HK-2 (cell line): Measurements from ENCODE around the gene FLT3.
"Not testable (repeated sequence)": the region's sequence is repeated elsewhere in the genome, so short reads cannot be mapped to it uniquely, and the experiment has no call there.

Experiments
- DNase-seq: peaks from one replicate; pipeline ENCODE4 v3.0.0-alpha.2; 2018; ENCODE audit not compliant: unreplicated experiment

The FLT3 gene

GRCh38 chr13:28100150-28101121 lies at the start of gene FLT3:
TSS of gene FLT3 (minus strand) at chr13:28100576. CDS start at chr13:28100510, 66 bp downstream.
- peak; percentile 45 for DNase-seq

- no peak for DNase-seq
Observed at GRCh38 chr13:28147495-28147894, 47.1 kb upstream of the FLT3 start.

DNA sequence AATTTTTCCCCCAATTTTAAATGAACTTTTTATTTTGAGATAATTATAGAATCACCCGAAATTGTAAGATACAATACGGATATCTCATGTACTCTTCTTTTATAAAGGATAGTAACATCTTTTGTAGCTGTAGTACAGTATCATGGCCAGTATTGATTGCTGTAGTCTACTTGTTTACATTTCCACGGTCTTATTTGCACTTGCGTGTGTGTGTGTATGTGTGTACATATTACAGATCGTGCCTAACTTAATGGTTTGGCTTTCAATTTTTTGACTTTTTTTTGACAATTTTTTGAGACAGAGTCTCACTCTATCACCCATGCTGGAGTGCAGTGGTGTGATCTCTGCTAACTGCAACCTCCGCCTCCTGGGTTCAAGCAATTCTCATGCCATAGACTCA lies 44.7 kb upstream of the FLT3 start:
- DNase-seq = no peak

DNA sequence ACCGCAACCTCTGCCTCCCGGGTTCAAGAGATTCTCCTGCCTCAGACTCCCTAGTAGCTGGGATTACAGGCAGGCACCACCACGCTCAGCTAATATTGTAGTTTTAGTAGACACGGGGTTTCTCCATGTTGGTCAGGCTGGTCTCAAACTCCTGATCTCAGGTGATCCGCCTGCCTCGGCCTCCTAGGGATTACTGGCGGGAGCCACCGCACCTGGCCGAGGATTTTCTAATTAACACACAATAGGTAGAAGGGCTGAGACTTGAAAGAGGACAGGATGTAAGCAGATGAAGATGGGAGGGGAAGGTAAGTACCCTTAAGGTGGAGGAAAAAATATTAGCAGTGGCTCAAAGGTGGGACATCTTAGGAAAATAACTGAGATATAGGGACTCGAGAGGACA lies 41.2 kb upstream of the FLT3 start:
- not testable (repeated sequence) for DNase-seq

GRCh38 chr13:28140433-28141125 lies 40.2 kb upstream of the FLT3 start:
- no peak for DNase-seq

- DNase-seq = peak; percentile 83
Observed at GRCh38 chr13:28138756-28139470, 38.5 kb upstream of the FLT3 start.

DNA sequence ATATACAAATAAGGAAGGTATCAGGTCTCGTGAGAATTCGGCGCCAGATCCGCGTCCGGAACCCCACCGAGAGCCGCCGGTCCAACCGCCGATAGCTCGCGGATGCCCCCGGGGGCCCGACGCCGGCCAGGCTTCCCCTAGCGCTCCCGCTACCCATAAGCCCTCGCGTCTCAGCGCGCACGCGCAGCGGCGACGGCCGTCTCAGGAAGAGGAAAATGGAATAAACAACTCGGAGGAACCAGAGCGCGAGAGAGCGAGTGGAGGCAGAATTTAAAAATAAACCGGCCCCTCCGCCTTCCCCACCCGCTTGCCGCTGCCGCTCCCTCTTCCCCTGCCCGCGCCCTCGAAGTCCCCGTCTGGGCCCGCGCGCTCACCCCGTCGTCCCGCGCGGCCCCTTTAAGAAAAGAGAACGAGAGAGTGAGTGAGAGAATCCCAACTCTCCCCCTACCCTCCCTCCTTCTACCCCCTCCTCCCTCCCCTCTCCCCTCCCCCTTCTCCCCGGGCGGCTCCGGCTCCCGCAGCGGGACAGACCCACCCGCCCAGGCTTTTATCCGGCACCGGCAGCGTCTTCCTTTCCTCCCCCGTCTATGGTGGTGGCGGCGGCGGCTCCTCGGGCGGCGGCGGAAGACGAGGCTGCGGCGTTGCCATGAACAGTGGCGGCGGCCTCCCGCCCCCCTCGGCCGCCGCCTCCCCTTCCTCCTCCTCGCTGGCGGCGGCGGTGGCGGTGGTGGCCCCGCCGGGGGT lies 37.8 kb upstream of the FLT3 start, which contains the start of gene PAN3:
Gene PAN3, plus strand, starts transcription at position 534 of the 744 bp plus-strand sequence. Its CDS starts 113 bp downstream, at position 647.
- peak; percentile 80 for DNase-seq

DNA sequence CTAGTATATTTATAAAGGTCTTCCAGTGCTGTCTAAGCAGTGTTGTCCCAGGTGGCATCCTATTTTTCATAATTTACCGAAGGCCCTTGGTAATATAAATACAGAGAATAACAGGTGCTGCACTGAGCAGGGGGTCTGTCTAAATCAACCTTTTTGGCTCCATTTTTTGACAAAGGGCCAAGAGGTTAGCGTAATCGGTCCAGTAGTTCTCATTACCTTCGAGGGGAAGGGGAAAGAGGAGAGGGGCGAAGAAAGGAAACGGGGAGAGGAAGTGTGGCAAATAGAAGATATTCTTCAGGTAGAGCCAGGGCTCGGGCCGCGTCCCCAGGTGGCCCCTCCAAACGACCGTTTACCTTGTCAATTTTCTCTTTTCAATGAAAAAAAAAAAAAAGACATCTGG lies 37.2 kb upstream of the FLT3 start:
- no peak for DNase-seq

DNA sequence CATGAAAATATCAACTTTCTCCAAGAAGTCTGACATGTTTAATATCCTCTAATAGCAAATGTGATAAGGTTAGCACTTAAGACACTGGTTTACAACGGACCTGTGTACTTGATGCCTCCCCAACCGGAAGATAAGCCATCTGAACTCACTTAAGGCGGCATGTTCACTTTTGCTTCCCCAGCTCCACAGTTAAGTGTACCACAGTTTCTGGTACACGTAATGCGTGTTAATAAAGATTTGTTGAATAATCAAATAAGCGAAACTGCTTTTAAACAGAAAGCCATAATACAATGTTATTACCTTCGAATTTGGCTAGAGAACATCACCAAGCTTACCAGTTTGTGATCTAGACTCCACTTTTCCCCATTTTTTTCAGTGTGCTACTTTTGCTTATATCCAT lies 36.5 kb upstream of the FLT3 start:
- no peak for DNase-seq

DNA sequence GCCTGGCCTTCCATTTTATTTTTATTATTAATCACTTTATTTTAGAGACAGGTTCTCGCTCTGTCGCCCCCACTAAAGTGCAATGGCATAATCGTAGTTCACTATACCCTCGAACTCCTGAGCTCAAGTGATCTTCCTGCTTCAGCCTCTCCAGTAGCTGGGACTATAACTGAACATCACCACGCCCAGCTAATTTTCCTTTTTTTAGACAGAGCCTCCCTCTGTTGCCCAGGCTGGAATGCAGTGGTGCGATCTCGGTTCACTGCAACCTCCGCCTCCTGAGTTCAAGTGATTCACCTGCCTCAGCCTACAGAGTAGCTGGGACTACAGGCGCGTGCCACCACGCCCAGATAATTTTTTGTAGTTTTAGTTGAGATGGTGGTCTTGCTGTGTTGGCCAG lies 31.3 kb upstream of the FLT3 start:
- no peak for DNase-seq

DNA sequence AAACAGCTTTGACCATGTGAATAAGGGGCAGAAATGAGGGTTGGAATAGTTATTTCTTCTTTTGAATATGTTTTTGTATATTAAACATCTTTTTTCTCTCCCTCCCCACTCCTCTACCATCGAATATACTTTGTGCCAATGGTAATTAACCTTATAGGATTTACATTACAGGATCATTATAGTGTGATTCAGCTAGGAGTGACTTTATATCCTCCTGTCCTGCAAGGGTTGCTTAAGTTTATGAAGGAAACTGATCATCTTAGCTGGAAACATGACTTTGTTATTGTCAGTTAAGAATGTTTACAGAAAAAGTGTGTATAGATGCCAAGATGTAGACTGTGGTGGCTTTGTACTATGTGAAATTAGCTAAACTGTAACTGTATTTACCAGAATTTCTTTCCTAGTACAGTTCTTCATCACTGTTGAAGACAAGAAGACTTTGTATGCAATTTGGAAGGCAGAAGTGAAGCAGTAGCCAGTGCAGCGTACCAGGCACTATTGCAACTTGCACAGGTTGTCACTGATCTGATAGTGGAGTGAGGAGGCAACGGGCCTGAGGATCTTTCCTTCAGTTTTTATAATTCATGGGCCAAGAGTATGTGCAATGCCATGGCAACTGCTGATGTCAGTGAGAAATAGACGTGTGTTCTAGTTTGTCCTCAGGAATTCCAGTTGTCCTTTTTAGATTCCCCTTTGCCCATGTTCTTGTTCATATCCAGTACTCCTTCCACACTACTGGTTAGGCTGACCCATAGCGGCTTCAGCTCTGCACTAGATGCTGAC lies 29.7 kb upstream of the FLT3 start:
- no peak for DNase-seq

DNA sequence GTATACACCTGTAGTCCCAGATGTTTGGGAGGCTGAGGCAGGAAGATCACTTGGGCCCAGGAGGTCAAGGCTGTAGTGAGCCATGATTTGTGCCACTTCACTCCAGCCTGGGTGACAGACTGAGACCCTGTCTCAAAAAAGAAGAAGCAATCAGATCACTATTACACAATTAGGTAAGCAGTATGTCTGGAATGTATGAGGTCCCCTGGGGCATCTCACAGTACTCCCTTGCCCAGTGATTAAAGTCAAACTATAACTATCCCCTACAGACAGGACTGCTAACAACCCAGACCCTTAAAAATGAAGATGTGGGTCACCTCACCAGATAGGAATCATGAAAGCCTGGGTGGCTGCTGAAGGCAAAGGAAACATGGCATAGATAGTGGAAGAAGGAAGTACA lies 28.6 kb upstream of the FLT3 start:
- no peak for DNase-seq

DNA sequence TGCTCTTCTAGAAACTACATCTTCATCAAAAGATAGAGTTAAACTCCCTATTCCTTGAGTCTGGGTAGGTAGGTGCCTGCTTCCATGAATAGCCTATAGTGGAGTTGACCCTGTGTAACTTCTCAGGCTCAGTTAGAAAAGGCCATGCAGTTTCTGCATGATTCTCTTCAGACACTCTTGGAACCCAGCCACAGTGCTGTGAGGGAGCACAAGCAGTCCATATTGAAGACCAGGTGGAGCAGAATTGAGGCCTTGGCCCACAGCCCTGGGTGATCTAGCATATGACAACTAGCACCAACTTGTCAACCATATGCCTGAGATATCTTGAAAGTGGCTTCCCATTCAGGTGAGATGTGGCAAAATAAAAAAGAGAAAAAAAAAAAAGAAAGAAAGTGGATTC lies 27.7 kb upstream of the FLT3 start:
- no peak for DNase-seq

DNA sequence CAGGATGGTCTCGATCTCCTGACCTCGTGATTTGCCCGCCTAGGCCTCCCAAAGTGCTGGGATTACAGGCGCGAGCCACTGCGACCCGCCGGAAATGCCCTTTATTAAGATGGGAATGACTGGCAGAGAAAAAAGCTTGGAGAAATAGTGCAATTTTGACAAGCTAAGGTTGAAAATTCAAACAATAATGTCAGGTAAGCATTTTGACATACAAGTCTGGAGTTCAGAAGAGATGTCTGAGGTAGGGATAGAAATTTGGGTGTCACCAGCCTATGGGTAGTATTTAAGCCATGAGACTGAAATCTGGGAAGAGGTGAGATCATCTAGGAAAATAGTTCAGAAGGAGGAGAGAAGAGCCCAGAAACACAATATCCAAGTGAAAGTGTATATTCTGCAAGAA lies 20.8 kb upstream of the FLT3 start:
- DNase-seq = no peak

DNA sequence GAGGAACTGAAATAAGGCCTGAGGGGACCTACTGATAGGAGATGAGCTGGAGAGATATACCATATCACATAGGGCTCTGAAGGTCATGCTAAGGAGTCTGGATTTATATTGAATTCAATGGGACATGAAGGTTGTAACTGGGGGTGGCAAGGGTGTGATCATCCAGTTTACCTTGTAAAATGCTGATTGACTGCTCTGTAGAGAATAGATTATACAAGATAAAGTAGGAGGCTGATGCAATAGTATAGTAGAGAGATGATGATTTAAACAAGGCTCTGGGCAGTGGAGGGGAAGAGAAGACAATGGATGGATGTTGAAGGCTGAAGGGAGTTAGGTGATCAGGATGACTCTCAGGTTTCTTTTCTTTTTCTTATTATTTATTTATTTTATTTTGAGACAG lies 19.9 kb upstream of the FLT3 start:
- DNase-seq = no peak

DNA sequence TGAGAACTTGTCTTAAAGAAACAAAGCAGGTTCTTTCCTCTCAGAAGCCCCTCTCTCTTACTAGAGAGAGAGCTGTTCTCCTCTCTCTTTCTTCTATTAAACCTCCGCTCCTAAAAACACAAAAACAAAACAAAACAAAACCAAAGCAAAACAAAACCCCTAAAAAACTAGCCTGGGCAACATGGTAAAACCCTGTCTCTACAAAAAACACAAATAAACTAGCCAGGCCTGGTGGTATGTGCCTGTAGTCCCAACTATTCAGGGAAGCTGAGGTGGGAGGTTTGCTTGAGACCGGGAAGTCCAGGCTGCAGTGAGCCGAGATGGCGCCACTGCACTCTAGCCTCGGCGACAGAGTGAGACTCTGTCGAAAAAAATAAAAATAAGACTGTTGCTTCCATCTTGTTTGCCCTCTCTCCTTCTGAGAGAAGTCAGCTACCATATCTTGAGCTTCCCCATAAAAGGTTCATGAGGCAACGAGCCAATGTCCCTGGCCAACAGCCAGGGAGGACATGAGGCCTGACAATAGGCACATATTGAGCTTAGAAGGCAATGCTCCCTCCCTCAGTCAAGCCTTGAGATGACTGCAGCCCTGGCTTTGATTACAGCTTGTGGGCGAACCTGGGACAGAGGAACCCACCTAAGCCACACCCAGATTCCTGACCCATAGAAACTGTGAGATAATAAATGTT lies 17.5 kb upstream of the FLT3 start:
- no peak for DNase-seq

GRCh38 chr13:28116736-28117135 lies 16.4 kb upstream of the FLT3 start:
- DNase-seq = no peak

GRCh38 chr13:28110414-28110813 lies 10.0 kb upstream of the FLT3 start:
- no peak for DNase-seq

GRCh38 chr13:28106976-28107375 lies 6.6 kb upstream of the FLT3 start:
- no peak for DNase-seq

DNA sequence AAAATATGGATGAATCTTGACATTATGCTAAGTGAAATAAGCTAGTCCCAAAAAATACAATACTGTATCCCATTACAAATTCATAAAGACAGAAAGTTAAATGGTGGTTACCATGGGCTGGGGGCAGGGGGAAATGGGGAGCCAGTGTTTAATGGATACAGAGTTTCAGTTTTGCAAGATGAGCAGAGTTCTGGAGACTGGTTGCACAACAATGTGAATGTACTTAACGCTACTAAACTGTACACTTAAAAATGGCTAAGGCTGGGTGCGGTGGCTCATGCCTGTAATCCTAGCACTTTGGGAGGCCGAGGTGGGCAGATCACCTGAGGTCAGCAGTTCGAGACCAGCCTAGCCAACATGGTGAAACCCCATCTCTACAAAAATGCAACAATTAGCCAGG lies 1.5 kb upstream of the FLT3 start:
- not testable (repeated sequence) for DNase-seq
